Neural crest cell (in vitro differentiated cells): ENCODE data around the gene OARD1. TPM values are rescaled to one million over a fixed set of nuclear protein-coding genes. Genes with fewer than 3 reads are reported as not detected.
A peak's percentile ranks its signal among the peaks of the same experiment; 100 is the strongest.

ENCODE experiments used
- DNase-seq: peaks from one replicate; pipeline ENCODE4 v3.0.0; 2021; ENCODE audit warnings: low read depth, mixed read lengths, low spot score
- H3K27ac Mint-ChIP-seq: one replicate; pipeline ENCODE4 v1.8.0; 2021; ENCODE audit warnings: mild to moderate bottlenecking, mixed read lengths; ENCODE audit not compliant: unreplicated experiment
- H3K27me3 Mint-ChIP-seq: 2 replicates; pipeline ENCODE4 v1.8.0; 2021; ENCODE audit warnings: low read depth, mild to moderate bottlenecking, mixed read lengths
- H3K36me3 Mint-ChIP-seq: 2 replicates; pipeline ENCODE4 v1.8.0; 2021; ENCODE audit warnings: low read depth, mild to moderate bottlenecking, mixed read lengths
- H3K4me1 Mint-ChIP-seq: 2 replicates; pipeline ENCODE4 v1.8.0; 2021; ENCODE audit warnings: mixed read lengths
- H3K4me3 Mint-ChIP-seq: one replicate; pipeline ENCODE4 v1.8.0; 2021; ENCODE audit warnings: mild to moderate bottlenecking, mixed read lengths
- H3K9me3 Mint-ChIP-seq: 2 replicates; pipeline ENCODE4 v1.8.0; 2021; ENCODE audit warnings: mixed read lengths
- CTCF ChIP-seq: fragments of 200-600 bp; sonication (generic); conservative IDR thresholded peaks from 2 replicates; pipeline ENCODE4 v1.5.0; 2021; ENCODE audit warnings: antibody characterized with exemption, mild to moderate bottlenecking
- total RNA-seq: library from RNA; stranded (reverse); gene quantifications from 2 replicates; pipeline ENCODE4 v1.2.1, GENCODE V29; 2021

Gene OARD1
- total RNA-seq, 1 donor from 2014 or later = 32.9 TPM

- no peak overlapping the region for H3K4me3 Mint-ChIP-seq
- peaks cover 5% of the 10 kb centered on the region for H3K4me1 Mint-ChIP-seq
- peak; percentile 61 for TF ChIP-seq CTCF
- H3K27me3 Mint-ChIP-seq = no peaks in the 10 kb centered on the region
- no peaks in the 10 kb centered on the region for H3K9me3 Mint-ChIP-seq
- no peak overlapping the region for H3K27ac Mint-ChIP-seq
- DNase-seq = no peak
- peaks cover 29% of the 10 kb centered on the region for H3K36me3 Mint-ChIP-seq
Observed at GRCh38 chr6:41092421-41093140, 20.4 kb upstream of the OARD1 start.

- H3K4me3 Mint-ChIP-seq = no peak overlapping the region
- TF ChIP-seq CTCF = no peak
- H3K36me3 Mint-ChIP-seq = peaks cover 20% of the 10 kb centered on the region
- DNase-seq = no peak
- H3K27me3 Mint-ChIP-seq = no peaks in the 10 kb centered on the region
- no peaks in the 10 kb centered on the region for H3K9me3 Mint-ChIP-seq
- H3K4me1 Mint-ChIP-seq = no peaks in the 10 kb centered on the region
- H3K27ac Mint-ChIP-seq = no peak overlapping the region
Observed at GRCh38 chr6:41090841-41091761, 18.9 kb upstream of the OARD1 start.

GRCh38 chr6:41088451-41088850 is 16.3 kb upstream of the OARD1 start:
- no peaks in the 10 kb centered on the region for H3K9me3 Mint-ChIP-seq

GRCh38 chr6:41085182-41085581 is 13.0 kb upstream of the OARD1 start:
- Mint-ChIP-seq H3K36me3 (peaks cover 23% of the 10 kb centered on the region), H3K27me3 (no peaks in the 10 kb centered on the region), H3K9me3 (no peaks in the 10 kb centered on the region), H3K4me3 (no peak overlapping the region), H3K27ac (no peak overlapping the region), H3K4me1 (no peaks in the 10 kb centered on the region)
- no peak for DNase-seq
- no peak for TF ChIP-seq CTCF

More at GRCh38 chr6:41088451-41088850, 16.3 kb upstream of the OARD1 start:
- Mint-ChIP-seq H3K27me3 (no peaks in the 10 kb centered on the region), H3K27ac (no peak overlapping the region), H3K36me3 (peaks cover 20% of the 10 kb centered on the region), H3K4me1 (no peaks in the 10 kb centered on the region), H3K4me3 (no peak overlapping the region)
- no peak for DNase-seq
- TF ChIP-seq CTCF = no peak

- Mint-ChIP-seq H3K27me3 (no peaks in the 10 kb centered on the region), H3K4me3 (no peak overlapping the region), H3K4me1 (no peaks in the 10 kb centered on the region), H3K9me3 (no peaks in the 10 kb centered on the region), H3K36me3 (peaks cover 25% of the 10 kb centered on the region), H3K27ac (no peak overlapping the region)
- no peak for DNase-seq
- no peak for TF ChIP-seq CTCF
Observed at GRCh38 chr6:41083072-41083471, 10.9 kb upstream of the OARD1 start.
